HFFc6 (cell line): ENCODE results near the gene CBARP. TPM values are rescaled to one million over a fixed set of nuclear protein-coding genes. Genes with fewer than 3 reads are reported as not detected.
A peak's percentile ranks its signal among the peaks of the same experiment; 100 is the strongest.
"Not testable (repeated sequence)": the region's sequence is repeated elsewhere in the genome, so short reads cannot be mapped to it uniquely, and the experiment has no call there.

Source experiments
- DNase-seq: peaks from one replicate; pipeline ENCODE4 v3.0.0-alpha.2; 2018
- H3K27ac Mint-ChIP-seq: 2 replicates; pipeline ENCODE4 v1.8.0; 2020; ENCODE audit warnings: mild to moderate bottlenecking, mixed read lengths
- H3K27me3 Mint-ChIP-seq: 2 replicates; pipeline ENCODE4 v1.8.0; 2021; ENCODE audit warnings: mild to moderate bottlenecking, moderate library complexity, mixed read lengths; ENCODE audit not compliant: insufficient read depth
- H3K36me3 Mint-ChIP-seq: 2 replicates; pipeline ENCODE4 v1.8.0; 2021; ENCODE audit warnings: low read depth, mixed read lengths
- H3K4me1 Mint-ChIP-seq: 2 replicates; pipeline ENCODE4 v1.8.0; 2020; ENCODE audit warnings: low read depth, mixed read lengths
- H3K4me3 Mint-ChIP-seq: 2 replicates; pipeline ENCODE4 v1.8.0; 2020; ENCODE audit warnings: mild to moderate bottlenecking, moderate library complexity, mixed read lengths
- H3K9me3 Mint-ChIP-seq: 2 replicates; pipeline ENCODE4 v1.8.0; 2020; ENCODE audit warnings: mild to moderate bottlenecking, mixed read lengths
- CTCF ChIP-seq: fragments of 200-600 bp; sonication (generic); IDR thresholded peaks from 2 replicates; pipeline ENCODE4 v1.5.0; 2021; ENCODE audit warnings: antibody characterized with exemption, mild to moderate bottlenecking
- total RNA-seq, 6 experiments: library from RNA; stranded (reverse); fragmentation: NEBNext Ultra II Directional; extraction: Animal tissue kit (Norgen Biotek cat#: 25700); gene quantifications; 2 replicates in 1 of 6; 3 replicates in 5 of 6; pipeline ENCODE4 v1.2.3, GENCODE V29; 2021

Gene CBARP
- total RNA-seq, 6 experiments from 2014 or later, result 7.6 to 12.7 (median 8.6) TPM

- peaks cover 11% of the 10 kb centered on the region for H3K4me1 Mint-ChIP-seq
- DNase-seq, result peak; percentile 89
- H3K36me3 Mint-ChIP-seq, result peaks cover 12% of the 10 kb centered on the region
- no peaks in the 10 kb centered on the region for H3K9me3 Mint-ChIP-seq
- no peak for TF ChIP-seq CTCF
- peaks cover 14% of the 10 kb centered on the region for H3K27me3 Mint-ChIP-seq
- peak overlapping the region; percentile 83 for H3K4me3 Mint-ChIP-seq
- peak overlapping the region; percentile 84 for H3K27ac Mint-ChIP-seq
These were observed 11.6 kb upstream of the CBARP start for GRCh38 chr19:1249298-1249989.

GRCh38 chr19:1248786-1249297 lies 11.0 kb upstream of the CBARP start:
- Mint-ChIP-seq H3K4me3 (peak overlapping the region; percentile 82), H3K27ac (peak overlapping the region; percentile 86), H3K9me3 (no peaks in the 10 kb centered on the region), H3K4me1 (peaks cover 12% of the 10 kb centered on the region), H3K36me3 (peaks cover 12% of the 10 kb centered on the region), H3K27me3 (peaks cover 14% of the 10 kb centered on the region)
- no peak for DNase-seq
- peak; percentile 83 for TF ChIP-seq CTCF

- H3K36me3 Mint-ChIP-seq, result peaks cover 9% of the 10 kb centered on the region
- H3K9me3 Mint-ChIP-seq, result no peaks in the 10 kb centered on the region
- peak; percentile 62 for TF ChIP-seq CTCF
- H3K4me3 Mint-ChIP-seq, result peak within 1 kb of the TSS; percentile 82
- peak within 1 kb of the TSS; percentile 86 for H3K27ac Mint-ChIP-seq
- H3K4me1 Mint-ChIP-seq, result peaks cover 11% of the 10 kb centered on the region
- DNase-seq, result peak; percentile 84
- H3K27me3 Mint-ChIP-seq, result peaks cover 12% of the 10 kb centered on the region
These were observed 10.5 kb upstream of the CBARP start, which contains the start of gene MIDN for GRCh38 chr19:1248139-1248785. Gene MIDN (plus strand): TSS chr19:1248583. CDS start chr19:1250297, 1,714 bp downstream.

GRCh38 chr19:1247748-1248138 lies 9.9 kb upstream of the CBARP start:
- peaks cover 14% of the 10 kb centered on the region for H3K4me1 Mint-ChIP-seq
- H3K27ac Mint-ChIP-seq, result peak overlapping the region; percentile 86
- peaks cover 8% of the 10 kb centered on the region for H3K36me3 Mint-ChIP-seq
- H3K27me3 Mint-ChIP-seq, result peaks cover 11% of the 10 kb centered on the region
- TF ChIP-seq CTCF, result no peak
- peak overlapping the region; percentile 82; the same call in 1 of the 2 replicates for H3K4me3 Mint-ChIP-seq
- H3K9me3 Mint-ChIP-seq, result no peaks in the 10 kb centered on the region
- DNase-seq, result no peak

- not testable (repeated sequence) for H3K4me3 Mint-ChIP-seq, H3K27ac Mint-ChIP-seq, H3K27me3 Mint-ChIP-seq, H3K36me3 Mint-ChIP-seq, DNase-seq, H3K9me3 Mint-ChIP-seq
- peaks cover 17% of the 10 kb centered on the region for H3K4me1 Mint-ChIP-seq
These were observed 8.7 kb upstream of the CBARP start for GRCh38 chr19:1246265-1247087.
